ENCODE measurements around the gene VARS2. TPM values are rescaled to one million over a fixed set of nuclear protein-coding genes. Genes with fewer than 3 reads are reported as not detected.
"Not testable (repeated sequence)": the region's sequence is repeated elsewhere in the genome, so short reads cannot be mapped to it uniquely, and the experiment has no call there.

Gene VARS2
- total and polyA plus RNA-seq, 10 donors: 15.5 to 38.2 (median 28.2) TPM

GRCh38 chr6:30917487-30917886, 3.4 kb downstream of the VARS2 start:
- intact Hi-C loops (cut with DNase I; ENCODE audit: low total_unique reads): loop anchor here (5.0 kb wide), 1 partner anchor 145 kb away; no protein-coding TSS in a partner anchor
- 92 to 94% (median 93%) methylated on average over 8 of the region's 8 CpGs for WGBS, 5 donors
- peaks cover 18 to 43% (median 27%) of the 10 kb centered on the region in 6 donors for H3K4me1 ChIP-seq
- H3K4me3 ChIP-seq: no peak overlapping the region
- no peaks in the 10 kb centered on the region for H3K9me3 ChIP-seq
- no peaks in the 10 kb centered on the region for H3K27me3 ChIP-seq (replicated peaks in 1 of 7)
- peaks cover 3 to 72% (median 52%) of the 10 kb centered on the region in 6 donors for H3K36me3 ChIP-seq
- TF ChIP-seq POLR2A (IDR thresholded peaks at IDR 0.05) (no peak), POLR2AphosphoS5 (IDR thresholded peaks at IDR 0.05) (no peak), CTCF (IDR thresholded peaks at IDR 0.05 in 8 of 11, conservative IDR thresholded peaks at IDR 0.05 in 3 of 11) (no peak)
- no peak overlapping the region for H3K27ac ChIP-seq
- DNase-seq: no peak

GRCh38 chr6:30918670-30919069, 4.6 kb downstream of the VARS2 start:
- no peak overlapping the region for H3K4me3 ChIP-seq
- no peak overlapping the region for H3K27ac ChIP-seq
- no peak for DNase-seq
- H3K36me3 ChIP-seq: peaks cover 3 to 75% (median 64%) of the 10 kb centered on the region in 6 donors
- intact Hi-C loops (cut with DNase I; ENCODE audit: low total_unique reads): loop anchor here (5.0 kb wide), 1 partner anchor 144 kb away; no protein-coding TSS in a partner anchor
- H3K4me1 ChIP-seq: peaks cover 13 to 34% (median 22%) of the 10 kb centered on the region in 6 donors
- no peaks in the 10 kb centered on the region for H3K9me3 ChIP-seq
- TF ChIP-seq POLR2A (IDR thresholded peaks at IDR 0.05): no peak
- TF ChIP-seq POLR2AphosphoS5 (IDR thresholded peaks at IDR 0.05): no peak
- no peak for TF ChIP-seq CTCF (IDR thresholded peaks at IDR 0.05 in 8 of 11, conservative IDR thresholded peaks at IDR 0.05 in 3 of 11)
- no peaks in the 10 kb centered on the region for H3K27me3 ChIP-seq (replicated peaks in 1 of 7)
- 82 to 94% (median 87%) methylated on average over 8 of the region's 8 CpGs for WGBS, 5 donors

DNA sequence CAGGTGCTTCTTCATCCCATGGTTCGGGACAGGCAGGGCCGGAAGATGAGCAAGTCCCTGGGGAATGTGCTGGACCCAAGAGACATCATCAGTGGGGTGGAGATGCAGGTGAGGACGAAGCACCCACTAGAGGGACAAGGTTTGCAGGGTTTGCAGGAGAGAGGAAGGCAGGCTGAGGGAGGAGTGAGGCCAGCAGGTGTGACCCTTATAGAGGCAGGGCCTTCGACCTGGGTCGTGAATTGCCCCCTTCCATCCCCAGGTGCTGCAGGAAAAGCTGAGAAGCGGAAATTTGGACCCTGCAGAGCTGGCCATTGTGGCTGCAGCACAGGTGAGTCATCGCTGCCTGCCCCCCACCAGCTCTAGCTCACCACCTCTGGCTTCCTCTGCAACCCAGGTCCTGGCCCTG, 8.4 kb downstream of the VARS2 start:
- intact Hi-C loops (cut with DNase I; ENCODE audit: low total_unique reads): no loop called here
- Histone ChIP-seq H3K36me3 (peaks cover 3 to 100% (median 88%) of the 10 kb centered on the region in 6 donors), H3K27ac (no peak overlapping the region), H3K9me3 (no peaks in the 10 kb centered on the region), H3K27me3 (replicated peaks in 1 of 7) (no peaks in the 10 kb centered on the region), H3K4me1 (peaks cover 0 to 2% (median 0%) of the 10 kb centered on the region in 6 donors), H3K4me3 (no peak overlapping the region)
- TF ChIP-seq CTCF (IDR thresholded peaks at IDR 0.05 in 8 of 11, conservative IDR thresholded peaks at IDR 0.05 in 3 of 11) (no peak), POLR2A (IDR thresholded peaks at IDR 0.05) (no peak), POLR2AphosphoS5 (IDR thresholded peaks at IDR 0.05) (no peak)
- DNase-seq: no peak
- 84 to 91% (median 91%) methylated on average over 6 to 7 of the region's 7 CpGs for WGBS, 5 donors

GRCh38 chr6:30924040-30924627, 10.1 kb downstream of the VARS2 start:
- WGBS, 5 donors: 83 to 93% (median 85%) methylated on average over 9 of the region's 9 CpGs
- peaks cover 3 to 87% (median 72%) of the 10 kb centered on the region in 6 donors for H3K36me3 ChIP-seq
- H3K27ac ChIP-seq; DNase-seq; H3K27me3 ChIP-seq (replicated peaks in 1 of 7); H3K4me3 ChIP-seq; H3K4me1 ChIP-seq; intact Hi-C loops (cut with DNase I; ENCODE audit: low total_unique reads): not testable (repeated sequence)
- H3K9me3 ChIP-seq: peaks cover 0 to 11% (median 9%) of the 10 kb centered on the region in 8 donors
